ENCODE measurements around the gene GRIK2. TPM values are rescaled to one million over a fixed set of nuclear protein-coding genes. Genes with fewer than 3 reads are reported as not detected.
"Not testable (repeated sequence)": the region's sequence is repeated elsewhere in the genome, so short reads cannot be mapped to it uniquely, and the experiment has no call there.

GRIK2 gene
- total RNA-seq, 4 donors from 2014 or later = 2.0 to 4.0 (median 2.0) TPM; not detected in 1

DNA sequence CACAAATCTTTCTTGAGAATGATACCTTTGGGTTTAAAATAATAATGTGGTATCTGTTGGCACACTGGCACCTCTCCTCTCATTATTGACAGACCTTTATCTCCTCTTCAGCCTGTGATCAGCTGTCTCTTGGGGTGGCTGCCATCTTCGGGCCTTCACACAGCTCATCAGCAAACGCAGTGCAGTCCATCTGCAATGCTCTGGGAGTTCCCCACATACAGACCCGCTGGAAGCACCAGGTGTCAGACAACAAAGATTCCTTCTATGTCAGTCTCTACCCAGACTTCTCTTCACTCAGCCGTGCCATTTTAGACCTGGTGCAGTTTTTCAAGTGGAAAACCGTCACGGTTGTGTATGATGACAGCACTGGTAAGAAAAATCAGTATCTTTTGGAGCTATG, 232.8 kb downstream of the GRIK2 start:
- intact Hi-C loops (cut with DNase I; ENCODE audit: low total_unique reads) = no loop called here
- H3K36me3 ChIP-seq = no peaks in the 10 kb centered on the region
- DNase-seq = no peak
- in situ Hi-C loops (cut with MboI; ENCODE audit: low pct_ligation_motif_present in 1 of 4, low pct_unique_long_range_greater_than_20kb in 1 of 4, low sequenced_read_pairs in 3 of 4) = no loop called here
- no peaks in the 10 kb centered on the region for H3K4me1 ChIP-seq
- no peak overlapping the region for H3K4me3 ChIP-seq
- no peaks in the 10 kb centered on the region for H3K27me3 ChIP-seq
- no peak overlapping the region for H3K27ac ChIP-seq
- 74 to 75% methylated on average over 3 to 6 of the region's 6 CpGs for WGBS, 2 donors (ENCODE audit: low coverage in 1 of 2)
- TF ChIP-seq EP300 (IDR thresholded peaks at IDR 0.05; ENCODE audit: low read depth) = no peak
- H3K9me3 ChIP-seq = no peaks in the 10 kb centered on the region

DNA sequence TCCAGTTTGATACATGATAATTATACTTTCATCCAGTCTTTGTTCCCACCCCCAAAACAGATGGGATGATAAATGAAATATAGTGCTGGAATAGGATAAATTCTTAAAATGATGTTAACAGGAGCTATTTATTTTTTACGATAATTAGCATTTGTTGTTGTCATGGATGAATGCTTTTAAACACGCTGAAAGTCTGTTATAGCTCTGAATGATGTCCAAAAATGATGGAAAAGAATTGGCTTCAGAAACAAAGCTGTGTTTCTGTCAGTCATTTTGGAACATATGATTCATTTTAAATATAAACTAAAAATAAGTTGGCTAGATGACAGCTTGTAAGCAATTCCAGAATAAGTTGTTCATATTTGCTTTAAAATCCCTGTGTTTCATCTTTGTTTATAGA, 237.4 kb downstream of the GRIK2 start:
- Histone ChIP-seq H3K27me3 (no peaks in the 10 kb centered on the region), H3K36me3 (no peaks in the 10 kb centered on the region), H3K9me3 (no peaks in the 10 kb centered on the region), H3K4me3 (no peak overlapping the region), H3K27ac (no peak overlapping the region), H3K4me1 (no peaks in the 10 kb centered on the region)
- no peak for DNase-seq
- WGBS, 2 donors (ENCODE audit: low coverage in 1 of 2) = 61 to 77% methylated on average over 2 of the region's 2 CpGs
- in situ Hi-C loops (cut with MboI; ENCODE audit: low pct_ligation_motif_present in 1 of 4, low pct_unique_long_range_greater_than_20kb in 1 of 4, low sequenced_read_pairs in 3 of 4) (no loop called here), intact Hi-C loops (cut with DNase I; ENCODE audit: low total_unique reads) (no loop called here)
- TF ChIP-seq POLR2AphosphoS5 (IDR thresholded peaks at IDR 0.05) (no peak), POLR2A (IDR thresholded peaks at IDR 0.05) (no peak), EP300 (IDR thresholded peaks at IDR 0.05; ENCODE audit: low read depth) (no peak)
- TF ChIP-seq, protein P1, sequence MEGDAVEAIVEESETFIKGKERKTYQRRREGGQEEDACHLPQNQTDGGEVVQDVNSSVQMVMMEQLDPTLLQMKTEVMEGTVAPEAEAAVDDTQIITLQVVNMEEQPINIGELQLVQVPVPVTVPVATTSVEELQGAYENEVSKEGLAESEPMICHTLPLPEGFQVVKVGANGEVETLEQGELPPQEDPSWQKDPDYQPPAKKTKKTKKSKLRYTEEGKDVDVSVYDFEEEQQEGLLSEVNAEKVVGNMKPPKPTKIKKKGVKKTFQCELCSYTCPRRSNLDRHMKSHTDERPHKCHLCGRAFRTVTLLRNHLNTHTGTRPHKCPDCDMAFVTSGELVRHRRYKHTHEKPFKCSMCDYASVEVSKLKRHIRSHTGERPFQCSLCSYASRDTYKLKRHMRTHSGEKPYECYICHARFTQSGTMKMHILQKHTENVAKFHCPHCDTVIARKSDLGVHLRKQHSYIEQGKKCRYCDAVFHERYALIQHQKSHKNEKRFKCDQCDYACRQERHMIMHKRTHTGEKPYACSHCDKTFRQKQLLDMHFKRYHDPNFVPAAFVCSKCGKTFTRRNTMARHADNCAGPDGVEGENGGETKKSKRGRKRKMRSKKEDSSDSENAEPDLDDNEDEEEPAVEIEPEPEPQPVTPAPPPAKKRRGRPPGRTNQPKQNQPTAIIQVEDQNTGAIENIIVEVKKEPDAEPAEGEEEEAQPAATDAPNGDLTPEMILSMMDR (IDR thresholded peaks at IDR 0.05) = no peak

DNA sequence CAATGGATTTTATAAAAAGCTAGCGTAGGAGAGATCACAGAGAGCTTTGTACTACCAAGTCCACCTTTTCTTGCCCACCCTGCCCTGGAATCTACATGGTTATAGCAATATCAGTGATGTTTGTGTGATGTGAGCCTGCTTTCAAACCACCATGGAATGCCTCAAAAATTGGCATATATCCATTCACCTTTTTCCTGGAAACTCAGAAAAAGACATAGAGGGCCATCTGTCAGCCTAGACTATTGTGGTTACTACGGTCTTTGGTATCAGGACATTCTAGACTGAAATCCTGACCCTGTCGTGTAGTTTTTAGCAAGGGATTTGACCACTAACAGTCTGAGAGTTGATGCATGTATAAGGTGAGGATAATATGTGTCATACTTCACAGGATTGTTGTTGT, 239.6 kb downstream of the GRIK2 start:
- Histone ChIP-seq H3K36me3 (no peaks in the 10 kb centered on the region), H3K27me3 (no peaks in the 10 kb centered on the region), H3K4me1 (no peaks in the 10 kb centered on the region), H3K4me3 (no peak overlapping the region), H3K9me3 (no peaks in the 10 kb centered on the region), H3K27ac (no peak overlapping the region)
- intact Hi-C loops (cut with DNase I; ENCODE audit: low total_unique reads) (no loop called here), in situ Hi-C loops (cut with MboI; ENCODE audit: low pct_ligation_motif_present in 1 of 4, low pct_unique_long_range_greater_than_20kb in 1 of 4, low sequenced_read_pairs in 3 of 4) (no loop called here)
- WGBS, 2 donors (ENCODE audit: low coverage in 1 of 2) = 65 to 89% methylated on average over 2 to 3 of the region's 3 CpGs
- DNase-seq = no peak
- TF ChIP-seq POLR2AphosphoS5 (IDR thresholded peaks at IDR 0.05) (no peak), EP300 (IDR thresholded peaks at IDR 0.05; ENCODE audit: low read depth) (no peak), POLR2A (IDR thresholded peaks at IDR 0.05) (no peak)
- TF ChIP-seq, protein P1 (IDR thresholded peaks at IDR 0.05) = no peak

DNA sequence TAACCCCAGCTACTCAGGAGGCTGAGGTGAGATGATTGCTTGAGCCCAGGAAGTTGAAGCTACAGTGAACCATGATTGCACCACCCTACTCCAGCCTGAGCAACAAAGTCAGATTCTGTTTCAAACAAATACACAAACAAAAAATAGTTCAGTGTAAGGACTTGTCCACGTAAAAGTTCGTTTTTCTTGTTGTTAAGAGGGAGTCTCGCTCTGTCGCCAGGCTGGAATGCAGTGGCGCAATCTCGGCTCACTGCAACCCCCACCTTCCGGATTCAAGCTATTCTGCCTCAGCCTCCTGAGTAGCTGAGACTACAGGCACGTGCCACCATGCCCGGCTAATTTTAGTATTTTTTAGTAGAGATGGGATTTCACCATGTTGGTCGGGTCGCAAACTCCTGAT, 245.4 kb downstream of the GRIK2 start:
- H3K36me3 ChIP-seq; H3K4me3 ChIP-seq; intact Hi-C loops (cut with DNase I; ENCODE audit: low total_unique reads); DNase-seq; H3K27me3 ChIP-seq; H3K27ac ChIP-seq; H3K4me1 ChIP-seq; H3K9me3 ChIP-seq; in situ Hi-C loops (cut with MboI; ENCODE audit: low pct_ligation_motif_present in 1 of 4, low pct_unique_long_range_greater_than_20kb in 1 of 4, low sequenced_read_pairs in 3 of 4): not testable (repeated sequence)
- 82 to 88% methylated on average over 10 to 11 of the region's 11 CpGs for WGBS, 2 donors (ENCODE audit: low coverage in 1 of 2)

DNA sequence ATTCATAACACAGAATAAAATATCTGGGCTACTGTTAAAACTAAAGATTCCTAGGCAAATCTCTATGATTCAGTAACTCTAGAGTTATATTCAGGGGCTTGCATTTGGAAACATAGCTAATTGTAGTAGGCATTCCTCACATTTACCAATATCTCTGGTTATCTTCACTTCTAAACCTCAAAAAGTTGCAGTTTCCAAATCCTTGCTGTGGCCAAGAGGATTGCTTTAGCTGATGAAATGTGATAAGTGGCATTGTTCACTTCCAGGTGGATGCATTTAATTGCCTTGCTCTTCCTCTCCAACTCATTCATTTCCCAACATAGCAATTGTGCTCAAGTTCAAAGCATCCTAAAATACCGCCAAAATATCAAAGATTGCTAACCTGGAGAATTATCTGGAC, 246.6 kb downstream of the GRIK2 start:
- H3K27ac ChIP-seq = no peak overlapping the region
- H3K27me3 ChIP-seq = no peaks in the 10 kb centered on the region
- 63 to 64% methylated on average over 1 of the region's 1 CpG for whole genome bisulfite sequencing, 2 donors (ENCODE audit: low coverage in 1 of 2)
- H3K9me3 ChIP-seq = no peaks in the 10 kb centered on the region
- H3K4me1 ChIP-seq = no peaks in the 10 kb centered on the region
- DNase-seq = no peak
- H3K36me3 ChIP-seq = no peaks in the 10 kb centered on the region
- TF ChIP-seq POLR2A (IDR thresholded peaks at IDR 0.05) (no peak), EP300 (IDR thresholded peaks at IDR 0.05; ENCODE audit: low read depth) (no peak), POLR2AphosphoS5 (IDR thresholded peaks at IDR 0.05) (no peak)
- TF ChIP-seq, protein P1 (IDR thresholded peaks at IDR 0.05) = no peak
- in situ Hi-C loops (cut with MboI; ENCODE audit: low pct_ligation_motif_present in 1 of 4, low pct_unique_long_range_greater_than_20kb in 1 of 4, low sequenced_read_pairs in 3 of 4) = no loop called here
- intact Hi-C loops (cut with DNase I; ENCODE audit: low total_unique reads) = no loop called here
- no peak overlapping the region for H3K4me3 ChIP-seq
